Measurements from ENCODE around the gene CADPS2. TPM values are rescaled to one million over a fixed set of nuclear protein-coding genes. Genes with fewer than 3 reads are reported as not detected.

The CADPS2 gene
- total RNA-seq, 1 donor from 2014 or later, result 12.5 TPM

GRCh38 chr7:122492007-122492406 lies 394.3 kb downstream of the CADPS2 start:
- no peak overlapping the region for H3K9ac ChIP-seq (ENCODE audit: low read depth in 1 of 3, low read length in 3 of 3)
- H3K36me3 ChIP-seq (ENCODE audit: control insufficient read depth in 3 of 3, insufficient read depth in 3 of 3, low read length in 3 of 3), result no peaks in the 10 kb centered on the region
- no peaks in the 10 kb centered on the region for H3K27me3 ChIP-seq (ENCODE audit: control insufficient read depth in 3 of 3, insufficient read depth in 3 of 3, low read length in 3 of 3)
- no peaks in the 10 kb centered on the region for H3K4me1 ChIP-seq (ENCODE audit: control insufficient read depth in 3 of 3, insufficient read depth in 3 of 3, low read length in 3 of 3)
- H3K9me3 ChIP-seq (ENCODE audit: control insufficient read depth in 3 of 3, low read length in 3 of 3), result no peaks in the 10 kb centered on the region
- H3K4me3 ChIP-seq (ENCODE audit: low read length in 3 of 3), result no peak overlapping the region
- H3K27ac ChIP-seq (ENCODE audit: low read depth, low read length), result no peak overlapping the region

- Histone ChIP-seq H3K27me3 (ENCODE audit: control insufficient read depth in 3 of 3, insufficient read depth in 3 of 3, low read length in 3 of 3) (no peaks in the 10 kb centered on the region), H3K4me1 (ENCODE audit: control insufficient read depth in 3 of 3, insufficient read depth in 3 of 3, low read length in 3 of 3) (no peaks in the 10 kb centered on the region), H3K9ac (ENCODE audit: low read depth in 1 of 3, low read length in 3 of 3) (no peak overlapping the region), H3K27ac (ENCODE audit: low read depth, low read length) (no peak overlapping the region), H3K9me3 (ENCODE audit: control insufficient read depth in 3 of 3, low read length in 3 of 3) (no peaks in the 10 kb centered on the region), H3K36me3 (ENCODE audit: control insufficient read depth in 3 of 3, insufficient read depth in 3 of 3, low read length in 3 of 3) (no peaks in the 10 kb centered on the region), H3K4me3 (ENCODE audit: low read length in 3 of 3) (no peak overlapping the region)
Observed at GRCh38 chr7:122488241-122488640, 398.0 kb downstream of the CADPS2 start.

GRCh38 chr7:122487131-122487530 lies 399.1 kb downstream of the CADPS2 start:
- no peaks in the 10 kb centered on the region for H3K9me3 ChIP-seq (ENCODE audit: control insufficient read depth in 3 of 3, low read length in 3 of 3)
- no peak overlapping the region for H3K9ac ChIP-seq (ENCODE audit: low read depth in 1 of 3, low read length in 3 of 3)
- H3K27ac ChIP-seq (ENCODE audit: low read depth, low read length), result no peak overlapping the region
- H3K4me3 ChIP-seq (ENCODE audit: low read length in 3 of 3), result no peak overlapping the region
- H3K27me3 ChIP-seq (ENCODE audit: control insufficient read depth in 3 of 3, insufficient read depth in 3 of 3, low read length in 3 of 3), result no peaks in the 10 kb centered on the region
- H3K4me1 ChIP-seq (ENCODE audit: control insufficient read depth in 3 of 3, insufficient read depth in 3 of 3, low read length in 3 of 3), result no peaks in the 10 kb centered on the region
- H3K36me3 ChIP-seq (ENCODE audit: control insufficient read depth in 3 of 3, insufficient read depth in 3 of 3, low read length in 3 of 3), result no peaks in the 10 kb centered on the region

GRCh38 chr7:122485856-122486255 lies 400.4 kb downstream of the CADPS2 start:
- H3K4me3 ChIP-seq (ENCODE audit: low read length in 3 of 3), result no peak overlapping the region
- no peak overlapping the region for H3K9ac ChIP-seq (ENCODE audit: low read depth in 1 of 3, low read length in 3 of 3)
- H3K4me1 ChIP-seq (ENCODE audit: control insufficient read depth in 3 of 3, insufficient read depth in 3 of 3, low read length in 3 of 3), result no peaks in the 10 kb centered on the region
- no peaks in the 10 kb centered on the region for H3K9me3 ChIP-seq (ENCODE audit: control insufficient read depth in 3 of 3, low read length in 3 of 3)
- no peak overlapping the region for H3K27ac ChIP-seq (ENCODE audit: low read depth, low read length)
- no peaks in the 10 kb centered on the region for H3K36me3 ChIP-seq (ENCODE audit: control insufficient read depth in 3 of 3, insufficient read depth in 3 of 3, low read length in 3 of 3)
- no peaks in the 10 kb centered on the region for H3K27me3 ChIP-seq (ENCODE audit: control insufficient read depth in 3 of 3, insufficient read depth in 3 of 3, low read length in 3 of 3)

GRCh38 chr7:122482212-122482611 lies 404.0 kb downstream of the CADPS2 start:
- Histone ChIP-seq H3K27ac (ENCODE audit: low read depth, low read length) (no peak overlapping the region), H3K4me3 (ENCODE audit: low read length in 3 of 3) (no peak overlapping the region), H3K9me3 (ENCODE audit: control insufficient read depth in 3 of 3, low read length in 3 of 3) (no peaks in the 10 kb centered on the region), H3K9ac (ENCODE audit: low read depth in 1 of 3, low read length in 3 of 3) (no peak overlapping the region), H3K36me3 (ENCODE audit: control insufficient read depth in 3 of 3, insufficient read depth in 3 of 3, low read length in 3 of 3) (no peaks in the 10 kb centered on the region), H3K4me1 (ENCODE audit: control insufficient read depth in 3 of 3, insufficient read depth in 3 of 3, low read length in 3 of 3) (no peaks in the 10 kb centered on the region), H3K27me3 (ENCODE audit: control insufficient read depth in 3 of 3, insufficient read depth in 3 of 3, low read length in 3 of 3) (no peaks in the 10 kb centered on the region)

- Histone ChIP-seq H3K36me3 (ENCODE audit: control insufficient read depth in 3 of 3, insufficient read depth in 3 of 3, low read length in 3 of 3) (no peaks in the 10 kb centered on the region), H3K4me3 (ENCODE audit: low read length in 3 of 3) (no peak overlapping the region), H3K9me3 (ENCODE audit: control insufficient read depth in 3 of 3, low read length in 3 of 3) (no peaks in the 10 kb centered on the region), H3K4me1 (ENCODE audit: control insufficient read depth in 3 of 3, insufficient read depth in 3 of 3, low read length in 3 of 3) (no peaks in the 10 kb centered on the region), H3K27me3 (ENCODE audit: control insufficient read depth in 3 of 3, insufficient read depth in 3 of 3, low read length in 3 of 3) (no peaks in the 10 kb centered on the region), H3K27ac (ENCODE audit: low read depth, low read length) (no peak overlapping the region), H3K9ac (ENCODE audit: low read depth in 1 of 3, low read length in 3 of 3) (no peak overlapping the region)
Observed at GRCh38 chr7:122470859-122471258, 415.4 kb downstream of the CADPS2 start.

- Histone ChIP-seq H3K4me1 (ENCODE audit: control insufficient read depth in 3 of 3, insufficient read depth in 3 of 3, low read length in 3 of 3) (no peaks in the 10 kb centered on the region), H3K27ac (ENCODE audit: low read depth, low read length) (no peak overlapping the region), H3K4me3 (ENCODE audit: low read length in 3 of 3) (no peak overlapping the region), H3K9ac (ENCODE audit: low read depth in 1 of 3, low read length in 3 of 3) (no peak overlapping the region), H3K27me3 (ENCODE audit: control insufficient read depth in 3 of 3, insufficient read depth in 3 of 3, low read length in 3 of 3) (no peaks in the 10 kb centered on the region), H3K36me3 (ENCODE audit: control insufficient read depth in 3 of 3, insufficient read depth in 3 of 3, low read length in 3 of 3) (no peaks in the 10 kb centered on the region), H3K9me3 (ENCODE audit: control insufficient read depth in 3 of 3, low read length in 3 of 3) (no peaks in the 10 kb centered on the region)
Observed at GRCh38 chr7:122468945-122469344, 417.3 kb downstream of the CADPS2 start.

GRCh38 chr7:122467661-122468449 lies 418.4 kb downstream of the CADPS2 start:
- Histone ChIP-seq H3K4me3 (ENCODE audit: low read length in 3 of 3) (no peak overlapping the region), H3K27ac (ENCODE audit: low read depth, low read length) (no peak overlapping the region), H3K27me3 (ENCODE audit: control insufficient read depth in 3 of 3, insufficient read depth in 3 of 3, low read length in 3 of 3) (no peaks in the 10 kb centered on the region), H3K9me3 (ENCODE audit: control insufficient read depth in 3 of 3, low read length in 3 of 3) (no peaks in the 10 kb centered on the region), H3K9ac (ENCODE audit: low read depth in 1 of 3, low read length in 3 of 3) (no peak overlapping the region), H3K36me3 (ENCODE audit: control insufficient read depth in 3 of 3, insufficient read depth in 3 of 3, low read length in 3 of 3) (no peaks in the 10 kb centered on the region), H3K4me1 (ENCODE audit: control insufficient read depth in 3 of 3, insufficient read depth in 3 of 3, low read length in 3 of 3) (no peaks in the 10 kb centered on the region)

GRCh38 chr7:122465296-122465695 lies 421.0 kb downstream of the CADPS2 start:
- H3K4me1 ChIP-seq (ENCODE audit: control insufficient read depth in 3 of 3, insufficient read depth in 3 of 3, low read length in 3 of 3), result no peaks in the 10 kb centered on the region
- H3K27ac ChIP-seq (ENCODE audit: low read depth, low read length), result no peak overlapping the region

GRCh38 chr7:122463631-122464030 lies 422.6 kb downstream of the CADPS2 start:
- H3K27ac ChIP-seq (ENCODE audit: low read depth, low read length), result no peak overlapping the region
- no peaks in the 10 kb centered on the region for H3K36me3 ChIP-seq (ENCODE audit: control insufficient read depth in 3 of 3, insufficient read depth in 3 of 3, low read length in 3 of 3)
- no peak overlapping the region for H3K4me3 ChIP-seq (ENCODE audit: low read length in 3 of 3)
- H3K4me1 ChIP-seq (ENCODE audit: control insufficient read depth in 3 of 3, insufficient read depth in 3 of 3, low read length in 3 of 3), result no peaks in the 10 kb centered on the region
- no peaks in the 10 kb centered on the region for H3K9me3 ChIP-seq (ENCODE audit: control insufficient read depth in 3 of 3, low read length in 3 of 3)
- H3K9ac ChIP-seq (ENCODE audit: low read depth in 1 of 3, low read length in 3 of 3), result no peak overlapping the region
- H3K27me3 ChIP-seq (ENCODE audit: control insufficient read depth in 3 of 3, insufficient read depth in 3 of 3, low read length in 3 of 3), result no peaks in the 10 kb centered on the region

More at GRCh38 chr7:122465296-122465695, 421.0 kb downstream of the CADPS2 start:
- Histone ChIP-seq H3K9ac (ENCODE audit: low read depth in 1 of 3, low read length in 3 of 3) (no peak overlapping the region), H3K4me3 (ENCODE audit: low read length in 3 of 3) (no peak overlapping the region), H3K36me3 (ENCODE audit: control insufficient read depth in 3 of 3, insufficient read depth in 3 of 3, low read length in 3 of 3) (no peaks in the 10 kb centered on the region), H3K9me3 (ENCODE audit: control insufficient read depth in 3 of 3, low read length in 3 of 3) (no peaks in the 10 kb centered on the region), H3K27me3 (ENCODE audit: control insufficient read depth in 3 of 3, insufficient read depth in 3 of 3, low read length in 3 of 3) (no peaks in the 10 kb centered on the region)

Data from skeletal muscle tissue (tissue), 4 donors.